A673 (cell line): ENCODE results near the gene HBP1. TPM values are rescaled to one million over a fixed set of nuclear protein-coding genes. Genes with fewer than 3 reads are reported as not detected.
"Not testable (repeated sequence)": the region's sequence is repeated elsewhere in the genome, so short reads cannot be mapped to it uniquely, and the experiment has no call there.

Source experiments
- BruUV-seq: library from RNA; stranded (reverse); fragments of 400-500 nt; replicated peaks from 2 replicates; lab custom pipeline; 2021; lab: Mats Ljungman, UMichigan
- CTCF ChIA-PET: fragments of 300-600 bp; sonication (Branson Sonifier 250); formaldehyde crosslinking; loops from one replicate; lab custom pipeline; 2022; ENCODE audit warnings: antibody characterized with exemption; lab: Charles Lee
- POLR2A ChIA-PET: fragments of 300-600 bp; sonication (Branson Sonifier 250); formaldehyde crosslinking; loops from one replicate; lab custom pipeline; 2022; ENCODE audit warnings: antibody characterized with exemption; ENCODE audit not compliant: low non-redundant PET; lab: Charles Lee
- DNase-seq: peaks from one replicate; pipeline ENCODE4 v3.0.0-alpha.2; 2015; ENCODE audit warnings: low spot score
- H3K27ac ChIP-seq: fragments of 200-600 bp; sonication (generic); 2 replicates; pipeline ENCODE4 v1.5.1; 2016; ENCODE audit warnings: mixed run types, low read depth, mild to moderate bottlenecking, mixed read lengths, antibody characterized with exemption, low read length; ENCODE audit not compliant: poor library complexity, severe bottlenecking
- H3K27me3 ChIP-seq: fragments of 200-600 bp; sonication (generic); replicated peaks from 2 replicates; pipeline ENCODE4 v1.6.1; 2017; ENCODE audit warnings: mixed run types, low read depth, mild to moderate bottlenecking, mixed read lengths, antibody characterized with exemption, low read length; ENCODE audit not compliant: insufficient read depth, poor library complexity
- H3K36me3 ChIP-seq: fragments of 200-600 bp; sonication (generic); 2 replicates; pipeline ENCODE4 v1.6.1; 2016; ENCODE audit warnings: mixed run types, mild to moderate bottlenecking, mixed read lengths, antibody characterized with exemption, low read length; ENCODE audit not compliant: insufficient read depth, poor library complexity, severe bottlenecking
- H3K4me1 ChIP-seq: fragments of 200-600 bp; sonication (generic); 2 replicates; pipeline ENCODE4 v1.6.1; 2017; ENCODE audit warnings: mixed run types, mild to moderate bottlenecking, mixed read lengths, antibody characterized with exemption, low read length; ENCODE audit not compliant: insufficient read depth, poor library complexity, severe bottlenecking
- H3K4me3 ChIP-seq: fragments of 200-600 bp; sonication (generic); 2 replicates; pipeline ENCODE4 v1.5.1; 2016; ENCODE audit warnings: low read depth, mixed run types, mild to moderate bottlenecking, mixed read lengths, low read length; ENCODE audit not compliant: poor library complexity, severe bottlenecking
- H3K9me3 ChIP-seq: fragments of 200-600 bp; sonication (generic); 2 replicates; pipeline ENCODE4 v1.6.1; 2016; ENCODE audit warnings: mixed run types, low read depth, mild to moderate bottlenecking, mixed read lengths, antibody characterized with exemption, low read length; ENCODE audit not compliant: poor library complexity, severe bottlenecking
- EZH2 ChIP-seq: fragments of 200-600 bp; sonication (generic); IDR thresholded peaks from 2 replicates; pipeline ENCODE4 v1.6.1; 2017; ENCODE audit warnings: borderline replicate concordance, low read depth, mild to moderate bottlenecking, mixed read lengths, antibody characterized with exemption, low read length; ENCODE audit not compliant: poor library complexity, severe bottlenecking
- intact Hi-C: fragments of 100-400 bp; cut with micrococcal nuclease; formaldehyde crosslinking; loops from one replicate; pipeline ENCODE4 v1.10.0; 2022; ENCODE audit not compliant: unreplicated experiment
- total RNA-seq: library from RNA; stranded (reverse); gene quantifications from 2 replicates; pipeline ENCODE4 v1.2.3, GENCODE V29; 2021
- TF ChIP-seq, protein P1 (sequence below): fragments of 300-800, 200-600 bp; sonication (generic); conservative IDR thresholded peaks from 2 replicates; pipeline ENCODE4 v1.5.1; 2017; ENCODE audit warnings: low read depth, mild to moderate bottlenecking, antibody characterized with exemption, low read length, moderate library complexity, mixed read lengths

The HBP1 gene
- total RNA-seq, 1 experiment from 2014 or later: 11.7 TPM

GRCh38 chr7:107213945-107214344 lies 45.1 kb downstream of the HBP1 start:
- no peak for TF ChIP-seq EZH2
- TF ChIP-seq, protein P1, sequence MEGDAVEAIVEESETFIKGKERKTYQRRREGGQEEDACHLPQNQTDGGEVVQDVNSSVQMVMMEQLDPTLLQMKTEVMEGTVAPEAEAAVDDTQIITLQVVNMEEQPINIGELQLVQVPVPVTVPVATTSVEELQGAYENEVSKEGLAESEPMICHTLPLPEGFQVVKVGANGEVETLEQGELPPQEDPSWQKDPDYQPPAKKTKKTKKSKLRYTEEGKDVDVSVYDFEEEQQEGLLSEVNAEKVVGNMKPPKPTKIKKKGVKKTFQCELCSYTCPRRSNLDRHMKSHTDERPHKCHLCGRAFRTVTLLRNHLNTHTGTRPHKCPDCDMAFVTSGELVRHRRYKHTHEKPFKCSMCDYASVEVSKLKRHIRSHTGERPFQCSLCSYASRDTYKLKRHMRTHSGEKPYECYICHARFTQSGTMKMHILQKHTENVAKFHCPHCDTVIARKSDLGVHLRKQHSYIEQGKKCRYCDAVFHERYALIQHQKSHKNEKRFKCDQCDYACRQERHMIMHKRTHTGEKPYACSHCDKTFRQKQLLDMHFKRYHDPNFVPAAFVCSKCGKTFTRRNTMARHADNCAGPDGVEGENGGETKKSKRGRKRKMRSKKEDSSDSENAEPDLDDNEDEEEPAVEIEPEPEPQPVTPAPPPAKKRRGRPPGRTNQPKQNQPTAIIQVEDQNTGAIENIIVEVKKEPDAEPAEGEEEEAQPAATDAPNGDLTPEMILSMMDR: no peak
- POLR2A ChIA-PET: no interaction called here
- intact Hi-C loops: no loop called here
- Histone ChIP-seq H3K4me3 (no peak overlapping the region), H3K27ac (no peak overlapping the region), H3K27me3 (no peaks in the 10 kb centered on the region), H3K4me1 (no peaks in the 10 kb centered on the region), H3K36me3 (no peaks in the 10 kb centered on the region), H3K9me3 (no peaks in the 10 kb centered on the region)
- BruUV-seq: no TSS peak
- DNase-seq: no peak
- CTCF ChIA-PET: no interaction called here

DNA sequence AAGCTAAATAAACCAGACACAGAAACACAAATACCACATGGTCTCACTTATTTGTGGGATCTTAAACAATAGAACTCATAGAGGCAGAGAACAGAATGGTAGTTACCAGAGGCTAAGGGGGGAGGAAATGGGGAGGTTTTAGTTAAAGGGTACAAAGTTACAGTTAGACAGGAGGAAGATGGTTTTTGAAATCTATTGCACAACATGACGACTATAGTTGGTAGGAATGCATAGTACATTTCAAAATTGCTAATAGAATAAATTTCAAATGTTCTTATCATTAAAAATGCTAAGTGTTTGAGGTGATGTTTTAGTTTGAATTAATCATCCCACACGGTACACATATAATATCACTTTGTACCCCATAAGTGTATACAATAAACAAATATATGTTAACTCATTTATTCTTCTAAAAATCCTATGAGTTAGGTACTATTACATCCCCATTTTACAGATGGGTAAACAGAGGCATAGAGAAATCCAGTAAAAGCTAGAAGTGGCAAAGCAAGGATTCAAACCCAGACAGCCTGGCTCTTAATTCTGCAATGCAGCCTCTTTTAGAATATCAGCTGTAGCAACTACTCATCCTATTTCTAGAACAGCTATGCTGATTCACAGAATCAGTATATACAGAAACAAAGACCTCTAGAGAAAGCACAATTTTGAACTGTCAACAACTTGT lies 50.9 kb downstream of the HBP1 start:
- BruUV-seq: no TSS peak
- intact Hi-C loops: no loop called here
- no peak overlapping the region for H3K27ac ChIP-seq
- H3K4me1 ChIP-seq: no peaks in the 10 kb centered on the region
- no peak for DNase-seq
- ChIA-PET CTCF (no interaction called here), POLR2A (no interaction called here)
- no peaks in the 10 kb centered on the region for H3K9me3 ChIP-seq
- H3K27me3 ChIP-seq: no peaks in the 10 kb centered on the region
- H3K4me3 ChIP-seq: no peak overlapping the region
- H3K36me3 ChIP-seq: no peaks in the 10 kb centered on the region
- TF ChIP-seq EZH2: no peak
- TF ChIP-seq, protein P1: no peak

- intact Hi-C loops: no loop called here
- Histone ChIP-seq H3K27me3 (no peaks in the 10 kb centered on the region), H3K4me1 (no peaks in the 10 kb centered on the region), H3K4me3 (no peak overlapping the region), H3K27ac (no peak overlapping the region), H3K9me3 (no peaks in the 10 kb centered on the region), H3K36me3 (no peaks in the 10 kb centered on the region)
- TF ChIP-seq, protein P1: no peak
- TF ChIP-seq EZH2: no peak
- no peak for DNase-seq
- POLR2A ChIA-PET: no interaction called here
- CTCF ChIA-PET: no interaction called here
- BruUV-seq: no TSS peak
Measured at GRCh38 chr7:107220356-107220755, 51.6 kb downstream of the HBP1 start.

DNA sequence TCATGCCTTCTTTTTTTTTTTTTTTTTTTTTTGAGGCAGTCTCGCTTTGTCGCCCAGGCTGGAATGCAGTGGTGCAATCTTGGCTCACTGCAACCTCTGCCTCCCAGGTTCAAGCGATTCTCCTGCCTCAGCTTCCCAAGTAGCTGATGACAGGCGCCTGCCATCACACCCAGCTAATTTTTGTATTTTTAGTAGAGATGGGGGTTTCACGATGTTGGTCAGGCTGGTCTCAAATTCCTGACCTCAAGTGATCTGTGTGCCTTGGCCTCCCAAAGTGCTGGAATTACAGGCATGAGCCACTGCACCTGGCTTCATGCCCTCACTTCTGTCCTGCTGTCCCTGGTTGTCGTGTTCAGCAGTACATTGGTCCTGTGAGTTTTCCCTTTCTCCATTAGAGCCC lies 52.0 kb downstream of the HBP1 start:
- H3K36me3 ChIP-seq, CTCF ChIA-PET, H3K27ac ChIP-seq, H3K4me3 ChIP-seq, POLR2A ChIA-PET, H3K4me1 ChIP-seq, H3K27me3 ChIP-seq, H3K9me3 ChIP-seq, DNase-seq, intact Hi-C loops, BruUV-seq: not testable (repeated sequence)
